Measurements from ENCODE around the gene KPNA3. TPM values are rescaled to one million over a fixed set of nuclear protein-coding genes. Genes with fewer than 3 reads are reported as not detected.

KPNA3 gene
- polyA plus RNA-seq, 3 donors from 2014 or later: 21.3 to 27.7 (median 21.7) TPM

DNA sequence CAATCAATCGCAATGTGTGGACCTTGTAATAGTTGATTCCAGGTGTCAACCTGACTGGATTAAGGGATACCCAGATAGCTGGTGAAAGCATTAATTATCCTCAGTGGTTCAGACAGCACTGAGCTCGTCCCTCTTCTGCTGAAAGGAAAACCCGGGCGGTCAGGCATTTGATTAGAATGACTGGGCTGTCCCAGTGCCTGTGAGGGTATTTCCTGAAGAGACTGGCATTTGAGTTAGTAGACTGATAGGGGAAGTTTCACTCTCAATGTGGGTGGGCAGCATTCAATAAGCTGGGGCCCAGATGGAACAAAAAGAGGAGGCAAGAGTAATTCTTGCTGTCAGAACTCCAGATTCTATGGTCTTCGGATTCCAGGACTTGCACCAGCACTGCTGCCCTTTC, 31.9 kb downstream of the KPNA3 start:
- no peak for DNase-seq
- H3K4me1 Mint-ChIP-seq: peaks cover 46 to 78% of the 10 kb centered on the region in 2 donors
- H3K9me3 Mint-ChIP-seq: peaks cover 0 to 1% (median 0%) of the 10 kb centered on the region in 6 donors
- H3K36me3 Mint-ChIP-seq: no peaks in the 10 kb centered on the region
- H3K27me3 Mint-ChIP-seq (ENCODE audit: low read depth in 3 of 3): no peaks in the 10 kb centered on the region
- no peak overlapping the region for H3K4me3 Mint-ChIP-seq
- peak overlapping the region in 2 of 6 donors; percentile 10 to 18 for H3K27ac Mint-ChIP-seq

- Mint-ChIP-seq H3K27me3 (ENCODE audit: low read depth in 3 of 3) (peaks cover 0 to 2% (median 0%) of the 10 kb centered on the region in 3 donors), H3K4me1 (peaks cover 47 to 78% of the 10 kb centered on the region in 2 donors), H3K27ac (peak overlapping the region; percentile 18 to 88 (median 70))
These were observed 33.0 kb downstream of the KPNA3 start for GRCh38 chr13:49759503-49759902.

GRCh38 chr13:49756263-49756662, 36.2 kb downstream of the KPNA3 start:
- no peaks in the 10 kb centered on the region for H3K9me3 Mint-ChIP-seq
- peaks cover 58 to 94% of the 10 kb centered on the region in 2 donors for H3K4me1 Mint-ChIP-seq
- no peak for DNase-seq
- H3K36me3 Mint-ChIP-seq: peaks cover 0 to 4% (median 4%) of the 10 kb centered on the region in 3 donors
- peaks cover 0 to 2% (median 0%) of the 10 kb centered on the region in 3 donors for H3K27me3 Mint-ChIP-seq (ENCODE audit: low read depth in 3 of 3)
- H3K4me3 Mint-ChIP-seq: no peak overlapping the region
- H3K27ac Mint-ChIP-seq: peak overlapping the region in 1 of 6 donors; percentile 8

More at GRCh38 chr13:49759503-49759902, 33.0 kb downstream of the KPNA3 start:
- no peaks in the 10 kb centered on the region for H3K9me3 Mint-ChIP-seq
- peak overlapping the region in 4 of 5 donors; percentile 22 to 59 (median 48) for H3K4me3 Mint-ChIP-seq
- peak in 1 of 3 donors; percentile 16 for DNase-seq
- no peaks in the 10 kb centered on the region for H3K36me3 Mint-ChIP-seq

- Mint-ChIP-seq H3K9me3 (no peaks in the 10 kb centered on the region), H3K27me3 (ENCODE audit: low read depth in 3 of 3) (peaks cover 0 to 2% (median 0%) of the 10 kb centered on the region in 3 donors), H3K4me3 (no peak overlapping the region), H3K27ac (no peak overlapping the region), H3K36me3 (peaks cover 0 to 4% (median 4%) of the 10 kb centered on the region in 3 donors), H3K4me1 (peaks cover 57 to 99% of the 10 kb centered on the region in 2 donors)
- DNase-seq: no peak
These were observed 38.3 kb downstream of the KPNA3 start for GRCh38 chr13:49754146-49754545.

- H3K27me3 Mint-ChIP-seq (ENCODE audit: low read depth in 3 of 3): no peaks in the 10 kb centered on the region
- H3K9me3 Mint-ChIP-seq: no peaks in the 10 kb centered on the region
- peaks cover 3 to 9% (median 8%) of the 10 kb centered on the region in 3 donors for H3K36me3 Mint-ChIP-seq
- peak overlapping the region in 1 of 6 donors; percentile 18 for H3K27ac Mint-ChIP-seq
- no peak overlapping the region for H3K4me3 Mint-ChIP-seq
- no peak for DNase-seq
- H3K4me1 Mint-ChIP-seq: peaks cover 39 to 65% of the 10 kb centered on the region in 2 donors
These were observed 42.6 kb downstream of the KPNA3 start for GRCh38 chr13:49749848-49750247.

- peaks cover 4 to 8% (median 6%) of the 10 kb centered on the region in 3 donors for H3K36me3 Mint-ChIP-seq
- peaks cover 13 to 29% of the 10 kb centered on the region in 2 donors for H3K4me1 Mint-ChIP-seq
- H3K27ac Mint-ChIP-seq: no peak overlapping the region
- H3K27me3 Mint-ChIP-seq (ENCODE audit: low read depth in 3 of 3): no peaks in the 10 kb centered on the region
- H3K9me3 Mint-ChIP-seq: no peaks in the 10 kb centered on the region
- no peak for DNase-seq
- no peak overlapping the region for H3K4me3 Mint-ChIP-seq
These were observed 46.4 kb downstream of the KPNA3 start for GRCh38 chr13:49746111-49746510.

DNA sequence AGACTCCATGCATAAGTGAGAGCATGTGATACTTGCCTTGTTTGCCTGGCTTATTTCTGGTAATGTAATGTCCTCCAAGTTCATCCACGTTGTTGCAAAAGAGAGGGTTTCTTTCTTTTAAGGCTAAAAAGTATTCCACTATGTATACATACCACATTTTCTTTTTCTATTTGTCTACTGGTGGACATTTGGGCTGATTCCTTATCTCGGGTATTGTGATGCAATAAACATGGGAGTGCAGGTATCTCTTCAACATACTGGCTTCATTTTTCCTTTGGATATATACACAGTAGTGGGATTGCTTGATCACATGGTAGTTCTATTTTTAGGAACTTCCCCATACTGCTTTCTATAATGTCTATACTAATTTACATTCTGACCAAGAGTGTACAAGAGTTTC, 51.6 kb downstream of the KPNA3 start:
- H3K27ac Mint-ChIP-seq: peak overlapping the region in 1 of 6 donors; percentile 13
- no peak overlapping the region for H3K4me3 Mint-ChIP-seq
- no peak for DNase-seq
- H3K9me3 Mint-ChIP-seq: no peaks in the 10 kb centered on the region
- H3K27me3 Mint-ChIP-seq (ENCODE audit: low read depth in 3 of 3): peaks cover 0 to 2% (median 2%) of the 10 kb centered on the region in 3 donors
- peaks cover 4 to 16% (median 10%) of the 10 kb centered on the region in 3 donors for H3K36me3 Mint-ChIP-seq
- H3K4me1 Mint-ChIP-seq: peaks cover 2 to 6% of the 10 kb centered on the region in 2 donors

- Mint-ChIP-seq H3K4me1 (peaks cover 2 to 6% of the 10 kb centered on the region in 2 donors), H3K9me3 (no peaks in the 10 kb centered on the region), H3K27ac (no peak overlapping the region), H3K36me3 (peaks cover 0 to 13% (median 4%) of the 10 kb centered on the region in 3 donors), H3K4me3 (no peak overlapping the region), H3K27me3 (ENCODE audit: low read depth in 3 of 3) (peaks cover 0 to 2% (median 2%) of the 10 kb centered on the region in 3 donors)
- no peak for DNase-seq
These were observed 52.8 kb downstream of the KPNA3 start for GRCh38 chr13:49739498-49740187.

GRCh38 chr13:49733181-49733951, 59.1 kb downstream of the KPNA3 start:
- no peak for DNase-seq
- H3K27ac Mint-ChIP-seq: peak overlapping the region in 1 of 6 donors; percentile 23
- H3K4me1 Mint-ChIP-seq: no peaks in the 10 kb centered on the region
- H3K4me3 Mint-ChIP-seq: no peak overlapping the region
- H3K36me3 Mint-ChIP-seq: peaks cover 11 to 12% (median 11%) of the 10 kb centered on the region in 3 donors
- peaks cover 0 to 4% (median 0%) of the 10 kb centered on the region in 3 donors for H3K27me3 Mint-ChIP-seq (ENCODE audit: low read depth in 3 of 3)
- H3K9me3 Mint-ChIP-seq: no peaks in the 10 kb centered on the region

DNA sequence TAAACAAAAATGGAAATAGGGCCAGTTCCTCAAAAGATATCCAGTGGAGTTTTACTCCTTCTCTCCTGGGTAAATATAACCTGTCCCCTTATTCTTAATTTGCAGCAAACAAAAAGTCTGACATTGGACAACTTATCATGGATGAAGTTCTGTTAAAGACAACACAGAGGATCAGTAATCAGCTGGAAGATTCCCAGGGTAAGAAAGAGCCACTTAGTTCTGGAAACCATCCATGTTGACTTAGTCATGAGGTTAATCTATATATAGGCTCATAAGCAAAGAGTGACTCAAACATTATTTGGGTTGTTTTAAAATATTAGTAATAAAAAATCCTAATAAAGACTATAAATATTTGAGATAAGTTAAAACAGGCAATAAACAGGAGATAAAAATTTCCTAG, 60.7 kb downstream of the KPNA3 start:
- no peak for DNase-seq
- Mint-ChIP-seq H3K27ac (no peak overlapping the region), H3K27me3 (ENCODE audit: low read depth in 3 of 3) (peaks cover 0 to 5% (median 0%) of the 10 kb centered on the region in 3 donors), H3K4me1 (no peaks in the 10 kb centered on the region), H3K36me3 (peaks cover 11 to 21% (median 21%) of the 10 kb centered on the region in 3 donors), H3K9me3 (no peaks in the 10 kb centered on the region), H3K4me3 (no peak overlapping the region)

DNA sequence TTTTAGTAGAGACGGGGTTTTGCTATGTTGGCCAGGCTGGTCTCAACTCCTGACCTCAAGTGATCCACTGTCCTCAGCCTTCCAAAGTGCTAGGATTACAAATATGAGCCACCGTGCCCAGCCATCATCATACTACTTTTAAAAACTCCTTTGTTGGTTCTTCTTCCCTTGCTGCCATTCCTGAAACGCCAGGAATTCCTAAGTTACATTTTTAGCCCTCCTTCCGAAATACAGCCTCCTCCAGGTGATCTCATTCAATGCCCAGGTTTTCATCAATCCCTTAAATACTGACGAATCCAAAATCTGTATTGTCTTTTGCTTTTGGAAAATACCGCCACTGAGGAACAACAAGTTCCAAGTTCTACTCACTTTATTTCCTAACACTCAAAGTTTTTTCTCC, 75.9 kb downstream of the KPNA3 start:
- DNase-seq: no peak
- no peak overlapping the region for H3K27ac Mint-ChIP-seq
- H3K4me3 Mint-ChIP-seq: no peak overlapping the region
- peaks cover 3 to 22% (median 14%) of the 10 kb centered on the region in 6 donors for H3K9me3 Mint-ChIP-seq
- peaks cover 1 to 2% (median 2%) of the 10 kb centered on the region in 3 donors for H3K27me3 Mint-ChIP-seq (ENCODE audit: low read depth in 3 of 3)
- H3K36me3 Mint-ChIP-seq: peaks cover 39 to 62% (median 61%) of the 10 kb centered on the region in 3 donors
- no peaks in the 10 kb centered on the region for H3K4me1 Mint-ChIP-seq

GRCh38 chr13:49714757-49715156, 77.7 kb downstream of the KPNA3 start:
- H3K9me3 Mint-ChIP-seq: peaks cover 3 to 22% (median 14%) of the 10 kb centered on the region in 6 donors
- H3K27ac Mint-ChIP-seq: no peak overlapping the region
- no peaks in the 10 kb centered on the region for H3K4me1 Mint-ChIP-seq
- no peak overlapping the region for H3K4me3 Mint-ChIP-seq
- peaks cover 1 to 2% (median 1%) of the 10 kb centered on the region in 3 donors for H3K27me3 Mint-ChIP-seq (ENCODE audit: low read depth in 3 of 3)
- no peak for DNase-seq
- peaks cover 37 to 63% (median 52%) of the 10 kb centered on the region in 3 donors for H3K36me3 Mint-ChIP-seq

GRCh38 chr13:49711218-49711863, 81.1 kb downstream of the KPNA3 start:
- Mint-ChIP-seq H3K9me3 (peaks cover 3 to 17% (median 12%) of the 10 kb centered on the region in 6 donors), H3K36me3 (peaks cover 35 to 52% (median 43%) of the 10 kb centered on the region in 3 donors), H3K27me3 (ENCODE audit: low read depth in 3 of 3) (peaks cover 0 to 1% (median 0%) of the 10 kb centered on the region in 3 donors), H3K4me3 (no peak overlapping the region), H3K4me1 (no peaks in the 10 kb centered on the region), H3K27ac (peak overlapping the region in 1 of 6 donors; percentile 8)
- no peak for DNase-seq
